T-cell (primary cell): Measurements from ENCODE around the gene EGFL6. TPM values are rescaled to one million over a fixed set of nuclear protein-coding genes. Genes with fewer than 3 reads are reported as not detected.
"Not testable (repeated sequence)": the region's sequence is repeated elsewhere in the genome, so short reads cannot be mapped to it uniquely, and the experiment has no call there.

Experiments used
- ATAC-seq, 4 experiments: fragments of 200-7000 bp in 3 of 4; fragments of 150-1000 bp in 1 of 4; cut with Tn5 transposase; replicated peaks in 1 of 4; 1 replicate in 3 of 4; 2 replicates in 1 of 4; pipeline ENCODE4 v1.10.0; 2021; ENCODE audit warnings: moderate library complexity in 3 of 4, mild to moderate bottlenecking in 2 of 4, moderate number of reproducible peaks in 1 of 4
- CTCF ChIA-PET, 2 donors: fragments of 300-600 bp; sonication (Branson Sonifier 250); formaldehyde crosslinking; loops; one replicate each; lab custom pipeline; 2022; ENCODE audit warnings: antibody characterized with exemption in 2 of 2; lab: Charles Lee
- POLR2A ChIA-PET, 2 donors: fragments of 300-600 bp; sonication (Branson Sonifier 250); formaldehyde crosslinking; loops; one replicate each; lab custom pipeline; 2022; ENCODE audit warnings: antibody characterized with exemption in 2 of 2; lab: Charles Lee
- DNase-seq, 35 experiments: peaks; one replicate each; pipeline versions ENCODE4 v3.0.0 to v3.0.0-alpha.2; 2013 to 2023
- H3K27ac ChIP-seq: one replicate; pipeline ENCODE4 v1.5.1; 2013; ENCODE audit warnings: low read length
- H3K27me3 ChIP-seq, 2 experiments: replicated peaks in 1 of 2; 1 replicate in 1 of 2; 2 replicates in 1 of 2; pipeline versions ENCODE4 v1.6.1 to v1.7.0; 2013; ENCODE audit warnings: low read length in 1 of 2, mixed read lengths in 1 of 2; ENCODE audit not compliant: control insufficient read depth in 2 of 2, insufficient read depth in 2 of 2; ENCODE audit errors: extremely low read depth in 1 of 2
- H3K36me3 ChIP-seq, 2 donors: 1 replicate in 1 of 2; 2 replicates in 1 of 2; pipeline versions ENCODE4 v1.6.1 to v1.7.0; 2013; ENCODE audit warnings: low read length in 1 of 2; ENCODE audit not compliant: control insufficient read depth in 2 of 2, insufficient read depth in 1 of 2; ENCODE audit errors: extremely low read depth in 1 of 2
- H3K4me1 ChIP-seq, 2 experiments: 1 replicate in 1 of 2; 2 replicates in 1 of 2; pipeline versions ENCODE4 v1.6.1 to v1.7.0; 2013; ENCODE audit warnings: low read length in 2 of 2, mixed read lengths in 1 of 2; ENCODE audit not compliant: insufficient read depth in 2 of 2, control insufficient read depth in 1 of 2; ENCODE audit errors: extremely low read depth in 1 of 2
- H3K4me3 ChIP-seq, 2 donors: 1 replicate in 1 of 2; 2 replicates in 1 of 2; pipeline versions ENCODE4 v1.5.1 to v1.7.0; 2013; ENCODE audit warnings: mild to moderate bottlenecking in 2 of 2, low read length in 1 of 2, moderate library complexity in 1 of 2; ENCODE audit not compliant: control insufficient read depth in 1 of 2; ENCODE audit errors: extremely low read depth in 1 of 2
- H3K9me3 ChIP-seq: 2 replicates; pipeline ENCODE4 v1.7.0; 2013
- H3K27ac Mint-ChIP-seq, 2 donors: one replicate each; pipeline ENCODE4 v1.8.0; 2020 to 2021; ENCODE audit warnings: mild to moderate bottlenecking in 2 of 2, mixed read lengths in 2 of 2
- H3K27me3 Mint-ChIP-seq, 2 donors: one replicate each; pipeline ENCODE4 v1.8.0; 2021 to 2022; ENCODE audit warnings: mixed read lengths in 2 of 2
- H3K36me3 Mint-ChIP-seq: one replicate; pipeline ENCODE4 v1.8.0; 2021; ENCODE audit warnings: mixed read lengths
- H3K4me1 Mint-ChIP-seq, 3 donors: one replicate each; pipeline ENCODE4 v1.8.0; 2020 to 2022; ENCODE audit warnings: mixed read lengths in 3 of 3, mild to moderate bottlenecking in 1 of 3
- H3K4me3 Mint-ChIP-seq, 3 donors: one replicate each; pipeline ENCODE4 v1.8.0; 2020 to 2022; ENCODE audit warnings: mild to moderate bottlenecking in 3 of 3, mixed read lengths in 3 of 3, moderate library complexity in 3 of 3
- H3K9me3 Mint-ChIP-seq, 3 donors: one replicate each; pipeline ENCODE4 v1.8.0; 2020 to 2022; ENCODE audit warnings: mixed read lengths in 3 of 3
- WGBS: methylation state at CpG from one replicate; pipeline ENCODE4 v1.1.5; 2013; ENCODE audit warnings: missing lambda C conversion rate; ENCODE audit not compliant: insufficient coverage; 5-methylcytosine and 5-hydroxymethylcytosine counted together
- total RNA-seq, 35 experiments: library from RNA in 6 of 35; stranded (reverse) in 6 of 35; fragments of 120-200 nt in 1 of 35; gene quantifications; one replicate each; pipeline versions ENCODE4 v1.2.1 to v1.2.4 and lab custom pipeline; 2013 to 2026

EGFL6 gene
- total RNA-seq, 5 donors from 2014 or later (not counting 1 experiment from before 2014, with no cell fraction given): 0.09 to 0.26 TPM; not detected in 3

- H3K4me3 Mint-ChIP-seq, DNase-seq, H3K27me3 ChIP-seq, H3K27ac Mint-ChIP-seq, ATAC-seq, H3K36me3 ChIP-seq, H3K9me3 Mint-ChIP-seq, H3K4me1 ChIP-seq, CTCF ChIA-PET, H3K9me3 ChIP-seq, H3K27ac ChIP-seq, H3K36me3 Mint-ChIP-seq, H3K4me1 Mint-ChIP-seq, H3K4me3 ChIP-seq, POLR2A ChIA-PET: not testable (repeated sequence)
- whole genome bisulfite sequencing: no CpG with 5 or more reads among the region's 4 CpGs
- H3K27me3 Mint-ChIP-seq: peaks cover 0 to 17% of the 10 kb centered on the region in 2 donors
Observed at GRCh38 chrX:13641684-13642083, 72.3 kb downstream of the EGFL6 start.

DNA sequence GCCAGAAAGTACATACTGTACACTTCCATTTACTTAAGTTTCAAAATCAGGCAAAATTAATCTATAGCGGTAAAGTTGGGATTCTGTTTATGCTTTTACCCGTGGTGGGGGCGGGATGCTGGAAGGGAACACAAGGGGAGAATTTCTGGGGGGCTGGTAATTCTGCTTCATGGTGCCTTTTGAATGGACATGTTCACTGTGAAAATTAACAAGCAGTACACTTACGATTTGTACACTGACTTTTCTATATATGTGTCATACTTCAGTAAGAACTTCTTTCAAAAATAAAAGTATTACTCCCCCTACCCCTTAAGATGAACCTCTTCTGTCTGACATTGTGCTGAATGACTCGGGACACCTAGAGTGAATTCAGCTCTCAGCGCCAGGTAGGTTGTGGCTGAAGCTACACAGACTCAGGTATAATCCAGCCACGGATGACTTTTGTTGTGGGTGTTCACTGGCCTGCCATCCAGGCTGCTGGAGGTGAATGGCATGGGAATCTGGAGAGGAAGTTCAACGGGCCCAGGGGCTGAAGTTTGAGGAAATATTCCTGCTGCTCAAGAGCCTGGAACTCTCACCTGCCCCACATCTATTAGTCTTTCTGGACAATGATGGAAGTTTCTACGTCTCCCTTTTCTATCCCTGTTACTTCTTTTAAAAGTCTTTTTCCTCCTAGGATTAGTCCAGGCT is 76.2 kb downstream of the EGFL6 start:
- Histone ChIP-seq H3K4me1 (no peaks in the 10 kb centered on the region), H3K4me3 (no peak overlapping the region), H3K27me3 (no peaks in the 10 kb centered on the region), H3K9me3 (no peaks in the 10 kb centered on the region), H3K36me3 (no peaks in the 10 kb centered on the region), H3K27ac (no peak overlapping the region)
- H3K9me3 Mint-ChIP-seq: no peaks in the 10 kb centered on the region
- ChIA-PET CTCF (interaction anchor here (1.4 to 1.9 kb wide), 3 partner anchors 138 to 699 kb away, joined by 3 to 10 read pairs (median 4); no protein-coding TSS in a partner anchor), POLR2A (no interaction called here)
- no CpG with 5 or more reads among the region's 9 CpGs for WGBS
- H3K36me3 Mint-ChIP-seq: no peaks in the 10 kb centered on the region
- no peak overlapping the region for H3K4me3 Mint-ChIP-seq
- H3K4me1 Mint-ChIP-seq: peaks cover 0 to 15% (median 8%) of the 10 kb centered on the region in 3 donors
- DNase-seq (no peak), ATAC-seq (no peak)
- no peak overlapping the region for H3K27ac Mint-ChIP-seq
- peaks cover 0 to 23% of the 10 kb centered on the region in 2 donors for H3K27me3 Mint-ChIP-seq

GRCh38 chrX:13646154-13646549 is 76.8 kb downstream of the EGFL6 start:
- H3K27ac Mint-ChIP-seq: no peak overlapping the region
- DNase-seq: peak in 16 of 35 experiments; percentile 3 to 48 (median 21)
- peaks cover 0 to 23% of the 10 kb centered on the region in 2 donors for H3K27me3 Mint-ChIP-seq
- no peak overlapping the region for H3K27ac ChIP-seq
- no peak overlapping the region for H3K4me3 Mint-ChIP-seq
- ChIA-PET POLR2A (no interaction called here), CTCF (interaction anchor here (1.4 to 1.9 kb wide), 3 partner anchors 139 to 700 kb away, joined by 3 to 10 read pairs (median 4); no protein-coding TSS in a partner anchor)
- no peak overlapping the region for H3K4me3 ChIP-seq
- no peaks in the 10 kb centered on the region for H3K36me3 ChIP-seq
- no peaks in the 10 kb centered on the region for H3K9me3 ChIP-seq
- H3K4me1 Mint-ChIP-seq: peaks cover 0 to 15% (median 8%) of the 10 kb centered on the region in 3 donors
- peak in 2 of 4 experiments; percentile 36 to 52 for ATAC-seq
- H3K4me1 ChIP-seq: no peaks in the 10 kb centered on the region
- no peaks in the 10 kb centered on the region for H3K36me3 Mint-ChIP-seq
- H3K27me3 ChIP-seq: no peaks in the 10 kb centered on the region
- WGBS: 50% methylated on average over 1 of the region's 3 CpGs
- no peaks in the 10 kb centered on the region for H3K9me3 Mint-ChIP-seq

- H3K4me3 ChIP-seq: no peak overlapping the region
- POLR2A ChIA-PET: no interaction called here
- no peaks in the 10 kb centered on the region for H3K9me3 ChIP-seq
- ATAC-seq (peak; percentile 68 to 77 (median 72)), DNase-seq (peak; percentile 1 to 64 (median 38))
- H3K27me3 ChIP-seq: no peaks in the 10 kb centered on the region
- no peaks in the 10 kb centered on the region for H3K36me3 ChIP-seq
- no peaks in the 10 kb centered on the region for H3K9me3 Mint-ChIP-seq
- peaks cover 0 to 6% of the 10 kb centered on the region in 2 experiments for H3K4me1 ChIP-seq
- 15% methylated on average over 4 of the region's 8 CpGs for WGBS
- CTCF ChIA-PET: interaction anchor here in 1 of 2 donors (0.6 kb wide), 1 partner anchor 388 kb away, joined by 3 read pairs; no protein-coding TSS in a partner anchor
- H3K27me3 Mint-ChIP-seq: peaks cover 0 to 23% of the 10 kb centered on the region in 2 donors
- peaks cover 14 to 25% (median 15%) of the 10 kb centered on the region in 3 donors for H3K4me1 Mint-ChIP-seq
- peak overlapping the region in 1 of 3 donors; percentile 31 for H3K4me3 Mint-ChIP-seq
- H3K27ac Mint-ChIP-seq: peak overlapping the region; percentile 86 to 93
- H3K36me3 Mint-ChIP-seq: no peaks in the 10 kb centered on the region
- peak overlapping the region; percentile 47 for H3K27ac ChIP-seq
Observed at GRCh38 chrX:13647709-13648212, 78.4 kb downstream of the EGFL6 start.

- Mint-ChIP-seq H3K4me1 (peaks cover 15 to 26% (median 18%) of the 10 kb centered on the region in 3 donors), H3K27ac (peak overlapping the region in 1 of 2 donors; percentile 93), H3K27me3 (peaks cover 0 to 23% of the 10 kb centered on the region in 2 donors)
- H3K4me3 Mint-ChIP-seq, DNase-seq, H3K36me3 Mint-ChIP-seq, H3K36me3 ChIP-seq, H3K9me3 Mint-ChIP-seq, ATAC-seq, H3K4me3 ChIP-seq, H3K4me1 ChIP-seq, H3K27ac ChIP-seq, H3K27me3 ChIP-seq, POLR2A ChIA-PET, CTCF ChIA-PET, H3K9me3 ChIP-seq: not testable (repeated sequence)
- WGBS: no CpG with 5 or more reads among the region's 2 CpGs
Observed at GRCh38 chrX:13648336-13648735, 78.9 kb downstream of the EGFL6 start.

- no peak overlapping the region for H3K27ac Mint-ChIP-seq
Observed at GRCh38 chrX:13649838-13650237, 80.4 kb downstream of the EGFL6 start.

More at GRCh38 chrX:13649838-13650237, 80.4 kb downstream of the EGFL6 start:
- ChIA-PET CTCF (no interaction called here), POLR2A (no interaction called here)
- no peak for ATAC-seq
- no CpG with 5 or more reads among the region's 5 CpGs for WGBS
- Histone ChIP-seq H3K36me3 (no peaks in the 10 kb centered on the region), H3K27ac (no peak overlapping the region), H3K9me3 (no peaks in the 10 kb centered on the region), H3K4me3 (no peak overlapping the region), H3K4me1 (peaks cover 6% of the 10 kb centered on the region in 2 experiments), H3K27me3 (no peaks in the 10 kb centered on the region)
- DNase-seq: no peak
- no peaks in the 10 kb centered on the region for H3K9me3 Mint-ChIP-seq
- peaks cover 0 to 23% of the 10 kb centered on the region in 2 donors for H3K27me3 Mint-ChIP-seq
- H3K4me3 Mint-ChIP-seq: no peak overlapping the region
- no peaks in the 10 kb centered on the region for H3K36me3 Mint-ChIP-seq
- H3K4me1 Mint-ChIP-seq: peaks cover 28 to 33% (median 29%) of the 10 kb centered on the region in 3 donors
